K562 (cell line): ENCODE data around the gene UBE2V1. TPM values are rescaled to one million over a fixed set of nuclear protein-coding genes. Genes with fewer than 3 reads are reported as not detected.

Source experiments
- CEBPG ChIP-seq, 3 experiments: fragments of 200-800 bp in 1 of 3; sonication (Bioruptor generic) in 1 of 3; sonication (generic) in 1 of 3; formaldehyde crosslinking in 1 of 3; IDR thresholded peaks in 2 of 3; conservative IDR thresholded peaks in 1 of 3; 2 replicates each; pipeline versions ENCODE4 v1.6.1 to v1.8.0; 2016 to 2022; ENCODE audit warnings: missing compliant biosample characterization in 2 of 3, missing genetic modification characterization in 2 of 3, mild to moderate bottlenecking in 1 of 3, missing genetic modification reagents in 1 of 3
- ILF3 ChIP-seq: fragments of 450-650 bp; IDR thresholded peaks from 2 replicates; pipeline ENCODE4 v1.6.1; 2018; ENCODE audit warnings: antibody characterized with exemption, mild to moderate bottlenecking, moderate library complexity, borderline replicate concordance
- MCM7 ChIP-seq, 2 experiments: fragments of 450-650 bp; IDR thresholded peaks; 2 replicates each; pipeline ENCODE4 v1.6.1; 2016 to 2018
- MTF1 ChIP-seq: fragments of 250-450 bp; sonication (Bioruptor Pico); IDR thresholded peaks from 2 replicates; pipeline ENCODE4 v1.9.0; 2021; ENCODE audit warnings: moderate library complexity, mild to moderate bottlenecking, inconsistent platforms, borderline replicate concordance
- MXI1 ChIP-seq: IDR thresholded peaks from 2 replicates; pipeline ENCODE4 v1.6.1; 2011; ENCODE audit warnings: low read depth, mild to moderate bottlenecking, improper control_type of control experiment, low read length
- PYGO2 ChIP-seq: fragments of 450-650 bp; IDR thresholded peaks from 2 replicates; pipeline ENCODE4 v1.6.1; 2016; ENCODE audit warnings: mild to moderate bottlenecking, missing genetic modification characterization, moderate library complexity, missing compliant biosample characterization
- RAD21 ChIP-seq, 2 experiments: fragments of 250-450 bp in 1 of 2; fragments of 450-650 bp in 1 of 2; sonication (Bioruptor Pico) in 1 of 2; formaldehyde crosslinking in 1 of 2; IDR thresholded peaks in 1 of 2; conservative IDR thresholded peaks in 1 of 2; 2 replicates each; pipeline versions ENCODE4 v1.4.0 to v1.8.0; 2020 to 2022; ENCODE audit warnings: mild to moderate bottlenecking in 2 of 2, moderate library complexity in 1 of 2
- U2AF1 ChIP-seq: fragments of 200-400 bp; formaldehyde crosslinking; optimal IDR thresholded peaks from 2 replicates; pipeline ENCODE3; 2017; ENCODE audit warnings: mild to moderate bottlenecking, low read depth, low read length, moderate library complexity
- YY1 ChIP-seq, 3 experiments: IDR thresholded peaks; 2 replicates each; pipeline ENCODE4 v1.6.1; 2011; ENCODE audit warnings: low read length in 2 of 3, mild to moderate bottlenecking in 2 of 3, moderate library complexity in 2 of 3, borderline replicate concordance in 1 of 3, control low read depth in 1 of 3, low read depth in 1 of 3; ENCODE audit not compliant: insufficient read depth in 3 of 3, insufficient replicate concordance in 2 of 3, control insufficient read depth in 1 of 3, insufficient read length in 1 of 3; ENCODE audit errors: extremely low read depth in 1 of 3
- ZNF586 ChIP-seq: fragments of 450-650 bp; formaldehyde crosslinking; conservative IDR thresholded peaks from 2 replicates; pipeline ENCODE4 v1.4.0; 2020; ENCODE audit warnings: mild to moderate bottlenecking, moderate library complexity
- polyA plus RNA-seq, 8 experiments: library from polyadenylated mRNA; depleted of rRNA in 4 of 8; stranded (reverse) in 5 of 8; unstranded in 3 of 8; fragments of >200 nt; fragmentation: Nextera tagmentation in 2 of 8; fragmentation: Illumina TruSeq in 1 of 8; extraction: Ambion mirVana in 2 of 8; extraction: Trizol in 1 of 8; gene quantifications; 2 replicates each; pipeline versions ENCODE4 v1.2.1 to v1.2.3, GENCODE V29; 2011 to 2014; ENCODE audit warnings: inconsistent platforms in 1 of 8, missing spikeins in 1 of 8
- total RNA-seq, 7 experiments: library from RNA; depleted of rRNA in 6 of 7; stranded (reverse); fragments of >200 nt in 6 of 7; fragmentation: Illumina TruSeq in 2 of 7; extraction: Trizol in 2 of 7; gene quantifications; 2 replicates each; pipeline versions ENCODE4 v1.2.1 to v1.2.3, GENCODE V29; 2011 to 2021; ENCODE audit warnings: low replicate concordance in 1 of 7
- TF ChIP-seq, protein P1 (sequence below): fragments of 450-650 bp; IDR thresholded peaks from 2 replicates; pipeline ENCODE4 v1.7.1; 2018; ENCODE audit warnings: mild to moderate bottlenecking, low read depth; ENCODE audit not compliant: partially characterized antibody
- TF ChIP-seq, protein P2 (sequence below): fragments of 450-650 bp; IDR thresholded peaks from 2 replicates; pipeline ENCODE4 v1.6.1; 2016; ENCODE audit warnings: antibody characterized with exemption
- TF ChIP-seq, protein P3 (sequence below): sonication (generic); formaldehyde crosslinking; IDR thresholded peaks from 2 replicates; pipeline ENCODE4 v1.8.1; 2023; ENCODE audit warnings: mild to moderate bottlenecking, missing genetic modification reagents
- TF ChIP-seq, protein P4 (sequence below): sonication (generic); formaldehyde crosslinking; IDR thresholded peaks from 2 replicates; pipeline ENCODE4 v1.9.0; 2022; ENCODE audit warnings: mild to moderate bottlenecking, missing genetic modification reagents
- TF ChIP-seq, protein P5 (sequence below): fragments of 250-450 bp; sonication (Bioruptor Pico); IDR thresholded peaks from 2 replicates; pipeline ENCODE4 v1.5.0; 2021; ENCODE audit warnings: mild to moderate bottlenecking, borderline replicate concordance

Gene UBE2V1
- total and polyA plus RNA-seq, 9 of the 15 experiments (the other 6 are each of a cell fraction or from before 2014, with no cell fraction given), result 93.0 to 357 (median 119) TPM

DNA sequence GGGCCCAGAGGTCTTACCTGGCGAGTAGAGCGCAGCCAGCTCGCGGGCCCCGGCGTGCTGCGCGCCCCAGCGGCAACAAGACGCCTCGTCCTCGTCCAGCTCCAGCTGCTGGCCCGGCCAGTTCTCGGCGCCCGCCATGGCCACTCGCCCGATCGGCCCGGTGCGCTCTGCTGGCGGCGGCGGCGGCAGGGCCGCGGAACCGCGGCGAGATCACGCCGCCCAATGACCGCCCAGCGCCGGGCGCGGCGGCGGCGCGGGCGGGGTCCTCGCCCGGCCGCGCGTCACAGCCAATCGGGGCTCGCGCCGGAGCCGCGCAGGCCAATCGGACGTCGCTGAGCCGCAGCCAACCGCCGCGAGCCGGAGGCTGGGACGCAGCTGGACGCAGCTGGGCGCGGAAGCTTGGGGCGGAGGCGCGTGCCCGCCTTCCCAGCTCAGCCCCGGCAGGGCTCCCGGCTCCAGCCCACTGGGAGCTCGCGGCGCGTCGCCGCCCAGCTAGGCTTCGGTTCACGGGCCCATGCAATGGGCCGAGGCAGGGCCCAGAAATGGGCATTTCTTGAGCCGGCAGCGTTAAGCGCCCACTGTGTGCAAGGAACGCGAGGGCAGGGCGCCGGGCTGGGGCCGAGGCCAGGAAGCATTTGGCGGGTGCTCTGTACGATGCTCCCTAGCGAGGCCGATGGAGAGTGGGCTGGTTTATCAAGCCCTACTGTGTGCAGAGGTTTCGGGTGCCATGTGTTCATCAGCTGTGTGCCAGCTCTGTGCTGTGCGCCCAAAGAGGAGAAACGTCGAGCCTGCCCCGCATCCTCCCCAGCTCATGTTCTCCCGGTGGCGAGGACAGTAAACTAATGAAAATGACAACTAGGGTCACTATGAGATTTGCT lies 40.8 kb upstream of the UBE2V1 start, which contains the start of gene PEDS1 (continued):
- TF ChIP-seq, protein P1, sequence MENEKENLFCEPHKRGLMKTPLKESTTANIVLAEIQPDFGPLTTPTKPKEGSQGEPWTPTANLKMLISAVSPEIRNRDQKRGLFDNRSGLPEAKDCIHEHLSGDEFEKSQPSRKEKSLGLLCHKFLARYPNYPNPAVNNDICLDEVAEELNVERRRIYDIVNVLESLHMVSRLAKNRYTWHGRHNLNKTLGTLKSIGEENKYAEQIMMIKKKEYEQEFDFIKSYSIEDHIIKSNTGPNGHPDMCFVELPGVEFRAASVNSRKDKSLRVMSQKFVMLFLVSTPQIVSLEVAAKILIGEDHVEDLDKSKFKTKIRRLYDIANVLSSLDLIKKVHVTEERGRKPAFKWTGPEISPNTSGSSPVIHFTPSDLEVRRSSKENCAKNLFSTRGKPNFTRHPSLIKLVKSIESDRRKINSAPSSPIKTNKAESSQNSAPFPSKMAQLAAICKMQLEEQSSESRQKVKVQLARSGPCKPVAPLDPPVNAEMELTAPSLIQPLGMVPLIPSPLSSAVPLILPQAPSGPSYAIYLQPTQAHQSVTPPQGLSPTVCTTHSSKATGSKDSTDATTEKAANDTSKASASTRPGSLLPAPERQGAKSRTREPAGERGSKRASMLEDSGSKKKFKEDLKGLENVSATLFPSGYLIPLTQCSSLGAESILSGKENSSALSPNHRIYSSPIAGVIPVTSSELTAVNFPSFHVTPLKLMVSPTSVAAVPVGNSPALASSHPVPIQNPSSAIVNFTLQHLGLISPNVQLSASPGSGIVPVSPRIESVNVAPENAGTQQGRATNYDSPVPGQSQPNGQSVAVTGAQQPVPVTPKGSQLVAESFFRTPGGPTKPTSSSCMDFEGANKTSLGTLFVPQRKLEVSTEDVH, result no peak
- TF ChIP-seq MCM7 (IDR thresholded peaks at IDR 0.05) (no peak), RAD21 (CRISPR knock-in tag; conservative IDR thresholded peaks at IDR 0.05 in 1 of 2, IDR thresholded peaks at IDR 0.05 in 1 of 2) (no peak), CEBPG (CRISPR knock-in tag; IDR thresholded peaks at IDR 0.05) (no peak), CEBPG (tag; conservative IDR thresholded peaks at IDR 0.05 in 1 of 2, IDR thresholded peaks at IDR 0.05 in 1 of 2) (no peak), U2AF1 (no peak), MTF1 (CRISPR knock-in tag) (no peak), MXI1 (no peak), PYGO2 (tag) (no peak), ZNF586 (CRISPR knock-in tag) (no peak), YY1 (IDR thresholded peaks at IDR 0.05; ENCODE audit: borderline replicate concordance in 1 of 3, control insufficient read depth in 1 of 3, extremely low read depth in 1 of 3, insufficient read depth in 3 of 3, insufficient read length in 1 of 3, insufficient replicate concordance in 2 of 3, low read depth in 1 of 3, low read length in 2 of 3) (peak in 2 of 3 experiments; percentile 78 to 79), ILF3 (no peak; the same call in 1 of the 2 replicates)
- TF ChIP-seq, protein P2, sequence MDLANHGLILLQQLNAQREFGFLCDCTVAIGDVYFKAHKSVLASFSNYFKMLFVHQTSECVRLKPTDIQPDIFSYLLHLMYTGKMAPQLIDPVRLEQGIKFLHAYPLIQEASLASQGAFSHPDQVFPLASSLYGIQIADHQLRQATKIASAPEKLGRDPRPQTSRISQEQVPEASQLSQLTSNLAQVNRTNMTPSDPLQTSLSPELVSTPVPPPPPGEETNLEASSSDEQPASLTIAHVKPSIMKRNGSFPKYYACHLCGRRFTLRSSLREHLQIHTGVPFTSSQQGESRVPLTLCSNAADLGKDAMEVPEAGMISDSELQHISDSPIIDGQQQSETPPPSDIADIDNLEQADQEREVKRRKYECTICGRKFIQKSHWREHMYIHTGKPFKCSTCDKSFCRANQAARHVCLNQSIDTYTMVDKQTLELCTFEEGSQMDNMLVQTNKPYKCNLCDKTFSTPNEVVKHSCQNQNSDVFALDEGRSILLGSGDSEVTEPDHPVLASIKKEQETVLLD, result no peak
- TF ChIP-seq, protein P3, sequence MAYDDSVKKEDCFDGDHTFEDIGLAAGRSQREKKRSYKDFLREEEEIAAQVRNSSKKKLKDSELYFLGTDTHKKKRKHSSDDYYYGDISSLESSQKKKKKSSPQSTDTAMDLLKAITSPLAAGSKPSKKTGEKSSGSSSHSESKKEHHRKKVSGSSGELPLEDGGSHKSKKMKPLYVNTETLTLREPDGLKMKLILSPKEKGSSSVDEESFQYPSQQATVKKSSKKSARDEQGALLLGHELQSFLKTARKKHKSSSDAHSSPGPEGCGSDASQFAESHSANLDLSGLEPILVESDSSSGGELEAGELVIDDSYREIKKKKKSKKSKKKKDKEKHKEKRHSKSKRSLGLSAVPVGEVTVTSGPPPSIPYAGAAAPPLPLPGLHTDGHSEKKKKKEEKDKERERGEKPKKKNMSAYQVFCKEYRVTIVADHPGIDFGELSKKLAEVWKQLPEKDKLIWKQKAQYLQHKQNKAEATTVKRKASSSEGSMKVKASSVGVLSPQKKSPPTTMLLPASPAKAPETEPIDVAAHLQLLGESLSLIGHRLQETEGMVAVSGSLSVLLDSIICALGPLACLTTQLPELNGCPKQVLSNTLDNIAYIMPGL, result no peak
- TF ChIP-seq, protein P4, sequence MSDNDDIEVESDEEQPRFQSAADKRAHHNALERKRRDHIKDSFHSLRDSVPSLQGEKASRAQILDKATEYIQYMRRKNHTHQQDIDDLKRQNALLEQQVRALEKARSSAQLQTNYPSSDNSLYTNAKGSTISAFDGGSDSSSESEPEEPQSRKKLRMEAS (CRISPR knock-in tag), result peak; percentile 97
- TF ChIP-seq, protein P5, sequence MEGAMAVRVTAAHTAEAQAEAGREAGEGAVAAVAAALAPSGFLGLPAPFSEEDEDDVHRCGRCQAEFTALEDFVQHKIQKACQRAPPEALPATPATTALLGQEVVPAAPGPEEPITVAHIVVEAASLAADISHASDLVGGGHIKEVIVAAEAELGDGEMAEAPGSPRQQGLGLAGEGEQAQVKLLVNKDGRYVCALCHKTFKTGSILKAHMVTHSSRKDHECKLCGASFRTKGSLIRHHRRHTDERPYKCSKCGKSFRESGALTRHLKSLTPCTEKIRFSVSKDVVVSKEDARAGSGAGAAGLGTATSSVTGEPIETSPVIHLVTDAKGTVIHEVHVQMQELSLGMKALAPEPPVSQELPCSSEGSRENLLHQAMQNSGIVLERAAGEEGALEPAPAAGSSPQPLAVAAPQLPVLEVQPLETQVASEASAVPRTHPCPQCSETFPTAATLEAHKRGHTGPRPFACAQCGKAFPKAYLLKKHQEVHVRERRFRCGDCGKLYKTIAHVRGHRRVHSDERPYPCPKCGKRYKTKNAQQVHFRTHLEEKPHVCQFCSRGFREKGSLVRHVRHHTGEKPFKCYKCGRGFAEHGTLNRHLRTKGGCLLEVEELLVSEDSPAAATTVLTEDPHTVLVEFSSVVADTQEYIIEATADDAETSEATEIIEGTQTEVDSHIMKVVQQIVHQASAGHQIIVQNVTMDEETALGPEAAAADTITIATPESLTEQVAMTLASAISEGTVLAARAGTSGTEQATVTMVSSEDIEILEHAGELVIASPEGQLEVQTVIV (CRISPR knock-in tag), result no peak
